ENCODE results near the gene ATIC. TPM values are rescaled to one million over a fixed set of nuclear protein-coding genes. Genes with fewer than 3 reads are reported as not detected.

ATIC gene
- total and polyA plus RNA-seq, 2 donors (not counting 1 experiment from before 2014, with no cell fraction given): 40.3 to 92.7 TPM

DNA sequence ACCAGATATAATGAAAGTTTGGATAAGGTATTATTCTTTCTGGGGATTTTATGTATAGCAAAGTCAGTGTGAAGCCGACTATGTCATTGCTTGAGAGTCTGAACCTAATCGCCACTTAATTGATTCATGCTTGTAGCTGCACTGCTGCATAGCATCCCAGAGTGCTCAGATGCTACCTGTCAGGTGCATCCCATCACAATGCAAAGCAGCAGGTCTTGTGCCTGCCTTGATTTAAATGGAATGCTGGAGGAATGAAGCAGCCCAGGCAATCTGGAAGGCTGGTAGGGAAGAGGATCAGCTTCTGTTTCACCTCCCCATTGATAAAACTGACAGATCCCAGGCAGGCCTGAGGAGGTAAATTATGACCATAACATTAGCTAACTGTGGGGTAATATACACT lies 40.4 kb upstream of the ATIC start:
- Histone ChIP-seq H2AFZ (ENCODE audit: low read length) (no peak overlapping the region), H3K79me2 (ENCODE audit: control insufficient read depth, insufficient read depth, low read length) (no peaks in the 10 kb centered on the region), H3K4me3 (replicated peaks in 1 of 4; ENCODE audit: control extremely low read depth in 1 of 4, insufficient read depth in 1 of 4, low read depth in 3 of 4, low read length in 4 of 4) (no peak overlapping the region), H3K27me3 (ENCODE audit: control insufficient read depth, insufficient read depth, low read length) (no peaks in the 10 kb centered on the region), H3K4me1 (ENCODE audit: control insufficient read depth, extremely low read depth, insufficient read depth, low read length) (no peaks in the 10 kb centered on the region), H4K20me1 (ENCODE audit: control insufficient read depth, extremely low read depth, insufficient read depth, low read length) (no peaks in the 10 kb centered on the region), H3K9me3 (ENCODE audit: control insufficient read depth, insufficient read depth, low read depth, low read length) (no peaks in the 10 kb centered on the region), H3K9ac (ENCODE audit: insufficient read depth, low read length) (no peak overlapping the region), H3K36me3 (ENCODE audit: control insufficient read depth, insufficient read depth, low read length) (no peaks in the 10 kb centered on the region), H3K4me2 (ENCODE audit: extremely low read depth, insufficient read depth, low read length) (no peak overlapping the region), H3K27ac (ENCODE audit: insufficient read depth, low read length) (no peak overlapping the region)
- TF ChIP-seq, protein P1, sequence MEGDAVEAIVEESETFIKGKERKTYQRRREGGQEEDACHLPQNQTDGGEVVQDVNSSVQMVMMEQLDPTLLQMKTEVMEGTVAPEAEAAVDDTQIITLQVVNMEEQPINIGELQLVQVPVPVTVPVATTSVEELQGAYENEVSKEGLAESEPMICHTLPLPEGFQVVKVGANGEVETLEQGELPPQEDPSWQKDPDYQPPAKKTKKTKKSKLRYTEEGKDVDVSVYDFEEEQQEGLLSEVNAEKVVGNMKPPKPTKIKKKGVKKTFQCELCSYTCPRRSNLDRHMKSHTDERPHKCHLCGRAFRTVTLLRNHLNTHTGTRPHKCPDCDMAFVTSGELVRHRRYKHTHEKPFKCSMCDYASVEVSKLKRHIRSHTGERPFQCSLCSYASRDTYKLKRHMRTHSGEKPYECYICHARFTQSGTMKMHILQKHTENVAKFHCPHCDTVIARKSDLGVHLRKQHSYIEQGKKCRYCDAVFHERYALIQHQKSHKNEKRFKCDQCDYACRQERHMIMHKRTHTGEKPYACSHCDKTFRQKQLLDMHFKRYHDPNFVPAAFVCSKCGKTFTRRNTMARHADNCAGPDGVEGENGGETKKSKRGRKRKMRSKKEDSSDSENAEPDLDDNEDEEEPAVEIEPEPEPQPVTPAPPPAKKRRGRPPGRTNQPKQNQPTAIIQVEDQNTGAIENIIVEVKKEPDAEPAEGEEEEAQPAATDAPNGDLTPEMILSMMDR (conservative IDR thresholded peaks at IDR 0.05 in 1 of 2, IDR thresholded peaks at IDR 0.05 in 1 of 2; ENCODE audit: low read depth in 1 of 2, low read length in 2 of 2): no peak
- no peak for DNase-seq (ENCODE audit: low read depth in 2 of 2)

DNA sequence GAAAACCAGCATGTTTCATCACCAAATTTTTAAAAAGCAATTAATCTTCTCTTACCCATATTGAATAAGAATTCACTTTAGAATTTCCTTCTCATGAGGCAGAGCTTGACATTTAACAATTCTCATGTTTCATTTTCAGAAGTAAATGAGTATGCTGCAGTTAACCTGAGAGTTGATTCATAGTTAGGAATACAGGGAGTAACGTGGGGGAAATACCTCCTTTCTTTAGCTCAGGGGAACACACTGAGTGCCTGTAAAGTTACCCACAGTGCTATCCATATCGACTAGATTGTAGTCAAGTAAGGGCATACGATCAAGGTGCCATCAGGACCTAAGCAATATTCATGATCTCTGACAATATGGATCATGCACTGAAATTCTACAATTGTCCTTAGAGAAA lies 38.9 kb upstream of the ATIC start:
- H4K20me1 ChIP-seq (ENCODE audit: control insufficient read depth, extremely low read depth, insufficient read depth, low read length): no peaks in the 10 kb centered on the region
- no peaks in the 10 kb centered on the region for H3K9me3 ChIP-seq (ENCODE audit: control insufficient read depth, insufficient read depth, low read depth, low read length)
- H3K79me2 ChIP-seq (ENCODE audit: control insufficient read depth, insufficient read depth, low read length): no peaks in the 10 kb centered on the region
- no peak overlapping the region for H3K27ac ChIP-seq (ENCODE audit: insufficient read depth, low read length)
- H3K4me3 ChIP-seq (replicated peaks in 1 of 4; ENCODE audit: control extremely low read depth in 1 of 4, insufficient read depth in 1 of 4, low read depth in 3 of 4, low read length in 4 of 4): no peak overlapping the region
- no peaks in the 10 kb centered on the region for H3K27me3 ChIP-seq (ENCODE audit: control insufficient read depth, insufficient read depth, low read length)
- DNase-seq (ENCODE audit: low read depth in 2 of 2): no peak
- no peaks in the 10 kb centered on the region for H3K4me1 ChIP-seq (ENCODE audit: control insufficient read depth, extremely low read depth, insufficient read depth, low read length)
- no peak for TF ChIP-seq EZH2 (IDR thresholded peaks at IDR 0.05; ENCODE audit: low read length, missing control alignments)
- TF ChIP-seq, protein P1 (conservative IDR thresholded peaks at IDR 0.05 in 1 of 2, IDR thresholded peaks at IDR 0.05 in 1 of 2; ENCODE audit: low read depth in 1 of 2, low read length in 2 of 2): no peak
- no peak overlapping the region for H3K4me2 ChIP-seq (ENCODE audit: extremely low read depth, insufficient read depth, low read length)
- no peak overlapping the region for H3K9ac ChIP-seq (ENCODE audit: insufficient read depth, low read length)
- H2AFZ ChIP-seq (ENCODE audit: low read length): no peak overlapping the region
- no peaks in the 10 kb centered on the region for H3K36me3 ChIP-seq (ENCODE audit: control insufficient read depth, insufficient read depth, low read length)

DNA sequence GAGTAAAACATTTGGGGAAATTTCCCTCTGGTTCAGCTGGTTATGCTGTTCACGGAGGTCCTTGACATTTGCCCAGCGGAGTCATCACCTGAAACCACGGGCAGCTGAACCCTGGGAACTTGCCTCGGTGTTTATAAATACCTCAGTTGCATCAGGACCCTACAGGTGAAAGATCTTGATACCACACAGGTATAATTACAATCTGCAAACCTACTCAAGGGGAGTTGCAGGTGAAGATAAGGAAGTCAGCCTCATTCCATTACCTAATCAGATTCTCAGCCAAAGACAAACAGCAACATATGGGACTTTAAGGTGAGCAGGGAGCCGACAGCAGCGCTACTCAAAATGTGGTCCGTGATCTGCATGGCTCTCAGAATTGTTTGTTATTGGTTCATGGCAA lies 37.0 kb upstream of the ATIC start:
- no peak for DNase-seq (ENCODE audit: low read depth in 2 of 2)
- no peaks in the 10 kb centered on the region for H3K36me3 ChIP-seq (ENCODE audit: control insufficient read depth, insufficient read depth, low read length)
- no peak overlapping the region for H3K9ac ChIP-seq (ENCODE audit: insufficient read depth, low read length)

More for the DNA sequence above, 37.0 kb upstream of the ATIC start:
- TF ChIP-seq, protein P1 (conservative IDR thresholded peaks at IDR 0.05 in 1 of 2, IDR thresholded peaks at IDR 0.05 in 1 of 2; ENCODE audit: low read depth in 1 of 2, low read length in 2 of 2): no peak
- TF ChIP-seq EZH2 (IDR thresholded peaks at IDR 0.05; ENCODE audit: low read length, missing control alignments): no peak
- Histone ChIP-seq H3K4me2 (ENCODE audit: extremely low read depth, insufficient read depth, low read length) (no peak overlapping the region), H2AFZ (ENCODE audit: low read length) (no peak overlapping the region), H3K4me3 (replicated peaks in 1 of 4; ENCODE audit: control extremely low read depth in 1 of 4, insufficient read depth in 1 of 4, low read depth in 3 of 4, low read length in 4 of 4) (no peak overlapping the region), H3K27me3 (ENCODE audit: control insufficient read depth, insufficient read depth, low read length) (no peaks in the 10 kb centered on the region), H3K79me2 (ENCODE audit: control insufficient read depth, insufficient read depth, low read length) (no peaks in the 10 kb centered on the region), H3K27ac (ENCODE audit: insufficient read depth, low read length) (no peak overlapping the region), H3K9me3 (ENCODE audit: control insufficient read depth, insufficient read depth, low read depth, low read length) (no peaks in the 10 kb centered on the region), H3K4me1 (ENCODE audit: control insufficient read depth, extremely low read depth, insufficient read depth, low read length) (no peaks in the 10 kb centered on the region), H4K20me1 (ENCODE audit: control insufficient read depth, extremely low read depth, insufficient read depth, low read length) (no peaks in the 10 kb centered on the region)
